CD4-positive, alpha-beta T cell (primary cell): ENCODE data around the gene TRUB2. TPM values are rescaled to one million over a fixed set of nuclear protein-coding genes. Genes with fewer than 3 reads are reported as not detected.

Experiments
- ATAC-seq: fragments of 200-7000 bp; cut with Tn5 transposase; one replicate; pipeline ENCODE4 v1.10.0; 2022; ENCODE audit warnings: mild to moderate bottlenecking; ENCODE audit not compliant: poor library complexity
- CTCF ChIA-PET: fragments of 350-600 bp; sonication (Branson Sonifier 250); formaldehyde crosslinking; loops from one replicate; lab custom pipeline; 2021; ENCODE audit warnings: antibody characterized with exemption, inconsistent platforms; lab: Charles Lee
- POLR2A ChIA-PET: fragments of 350-600 bp; sonication (Branson Sonifier 250); formaldehyde crosslinking; loops from one replicate; lab custom pipeline; 2021; ENCODE audit warnings: antibody characterized with exemption, inconsistent platforms; lab: Charles Lee
- DNase-seq, 14 experiments: peaks; one replicate each; pipeline ENCODE4 v3.0.0-alpha.2; 2013 to 2020; ENCODE audit warnings: mixed read lengths in 2 of 14
- H3K27ac ChIP-seq, 2 donors: one replicate each; pipeline versions ENCODE4 v1.5.1 to v1.7.0; 2013; ENCODE audit warnings: low read length in 2 of 2, low read depth in 1 of 2, mild to moderate bottlenecking in 1 of 2
- H3K27me3 ChIP-seq, 2 experiments: 1 replicate in 1 of 2; 2 replicates in 1 of 2; pipeline versions ENCODE4 v1.6.1 to v1.7.0; 2013; ENCODE audit warnings: low read length in 2 of 2, control low read depth in 1 of 2, mild to moderate bottlenecking in 1 of 2, moderate library complexity in 1 of 2; ENCODE audit not compliant: insufficient read depth in 2 of 2, control insufficient read depth in 1 of 2
- H3K36me3 ChIP-seq: one replicate; pipeline ENCODE4 v1.6.1; 2013; ENCODE audit warnings: low read length, control low read depth; ENCODE audit not compliant: insufficient read depth
- H3K4me1 ChIP-seq: one replicate; pipeline ENCODE4 v1.6.1; 2013; ENCODE audit warnings: low read length, control low read depth; ENCODE audit not compliant: insufficient read depth
- H3K4me3 ChIP-seq: one replicate; pipeline ENCODE4 v1.5.1; 2013; ENCODE audit warnings: mild to moderate bottlenecking, low read length, moderate library complexity
- H3K9me3 ChIP-seq, 2 experiments: 1 replicate in 1 of 2; 2 replicates in 1 of 2; pipeline versions ENCODE4 v1.6.1 to v1.7.0; 2013; ENCODE audit warnings: low read length in 2 of 2, mild to moderate bottlenecking in 2 of 2, control low read depth in 1 of 2, moderate library complexity in 1 of 2; ENCODE audit not compliant: control insufficient read depth in 1 of 2, insufficient read depth in 1 of 2
- H3K27ac Mint-ChIP-seq: one replicate; pipeline ENCODE4 v1.8.0; 2020; ENCODE audit warnings: mixed read lengths
- H3K27me3 Mint-ChIP-seq: one replicate; pipeline ENCODE4 v1.8.0; 2021; ENCODE audit warnings: mixed read lengths
- H3K36me3 Mint-ChIP-seq: one replicate; pipeline ENCODE4 v1.8.0; 2021; ENCODE audit warnings: low read depth, mixed read lengths
- H3K4me1 Mint-ChIP-seq: one replicate; pipeline ENCODE4 v1.8.0; 2021; ENCODE audit warnings: low read depth, mixed read lengths
- H3K4me3 Mint-ChIP-seq: one replicate; pipeline ENCODE4 v1.8.0; 2020; ENCODE audit warnings: mild to moderate bottlenecking, mixed read lengths
- H3K9me3 Mint-ChIP-seq: one replicate; pipeline ENCODE4 v1.8.0; 2020; ENCODE audit warnings: mixed read lengths
- CTCF ChIP-seq: fragments of 200-600 bp; IDR thresholded peaks from one replicate; pipeline ENCODE4 v1.8.0; 2022; ENCODE audit warnings: antibody characterized with exemption, mild to moderate bottlenecking
- intact Hi-C, 2 experiments: fragments of 100-400 bp; cut with DNase I in 1 of 2; cut with micrococcal nuclease in 1 of 2; formaldehyde crosslinking; loops; one replicate each; pipeline versions ENCODE4 v1.15.1 to v1.9.0; 2023 to 2025; cut with DNase I, micrococcal nuclease
- polyA plus RNA-seq, 2 donors: library from polyadenylated mRNA; unstranded; fragments of 120-200 nt; gene quantifications; one replicate each; pipeline ENCODE4 v1.2.1, GENCODE V29; 2013
- total RNA-seq, 174 experiments: library from RNA in 2 of 174; stranded (reverse) in 2 of 174; gene quantifications; one replicate each; pipeline ENCODE4 v1.2.3 and lab custom pipeline; 2021 to 2026

The TRUB2 gene
- total RNA-seq = 1 to 10 TPM; 4.8 to 6.5 TPM
- 11.9 TPM for polyA plus RNA-seq (2013, experiment 1 of 2)
- polyA plus RNA-seq (2013, experiment 2 of 2) = 12.9 TPM
- total RNA-seq (lab: John Stamatoyannopoulos, UW) = 17.2 to 127 (median 35.5) reads per million in 172 experiments

GRCh38 chr9:128322404-128323211 is at the start of gene TRUB2, which contains the start of gene COQ4:
TRUB2 (minus strand) TSS chr9:128322447; CDS start chr9:128322408, 39 bp downstream.
COQ4 (plus strand) TSS chr9:128322839; CDS start chr9:128322859, 20 bp downstream.
- Mint-ChIP-seq H3K4me3 (peak within 1 kb of the TSS; percentile 91), H3K36me3 (peaks cover 41% of the 10 kb centered on the region), H3K9me3 (no peaks in the 10 kb centered on the region), H3K27ac (peak within 1 kb of the TSS; percentile 93), H3K27me3 (no peaks in the 10 kb centered on the region), H3K4me1 (peaks cover 31% of the 10 kb centered on the region)
- intact Hi-C loops = loop anchor here (1.0 to 10.0 kb wide), 10 partner anchors 18 to 465 kb away; partner anchors contain the start of genes URM1 (in 2 of the 2), CIZ1 (in 1 of the 2), GOLGA2 (in 1 of the 2) and ODF2 (in 1 of the 2)
- Histone ChIP-seq H3K4me1 (peaks cover 32% of the 10 kb centered on the region), H3K27me3 (no peaks in the 10 kb centered on the region), H3K4me3 (peak within 1 kb of the TSS; percentile 80), H3K9me3 (no peaks in the 10 kb centered on the region), H3K36me3 (peaks cover 23% of the 10 kb centered on the region), H3K27ac (peak within 1 kb of the TSS; percentile 80 to 91)
- CTCF ChIA-PET = interaction anchor here (0.7 to 3.6 kb wide), 3 partner anchors 19 to 45 kb away, joined by 3 to 19 read pairs (median 5); no protein-coding TSS in a partner anchor
- peak; percentile 87 to 96 (median 90) for DNase-seq
- POLR2A ChIA-PET = interaction anchor here (1.0 kb wide), 1 partner anchor 45 kb away, joined by 3 read pairs; no protein-coding TSS in a partner anchor
- ATAC-seq = peak; percentile 89
- TF ChIP-seq CTCF = no peak

DNA sequence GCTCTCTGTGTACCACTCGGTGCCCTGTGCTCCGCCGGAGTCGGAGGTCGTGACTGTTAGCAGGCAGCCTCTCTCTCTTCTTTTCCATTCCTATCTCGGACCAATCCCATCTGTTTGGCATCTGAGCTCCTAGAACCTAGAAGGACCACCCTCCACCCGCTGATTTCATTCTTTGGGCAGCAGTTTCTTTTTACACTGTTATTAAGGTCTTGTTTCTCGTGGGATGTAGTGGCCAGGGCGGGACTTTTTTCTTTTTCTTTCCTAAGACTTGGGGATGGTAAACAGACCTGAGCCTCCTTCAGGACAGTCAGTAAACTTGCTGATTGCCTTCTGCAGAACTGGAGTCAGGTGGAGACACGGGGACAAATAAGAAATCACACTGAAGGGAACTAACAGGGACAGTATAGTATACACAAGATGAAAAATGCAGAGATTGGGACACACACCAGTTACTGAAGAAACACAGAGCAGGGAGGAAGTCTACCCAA is 49.4 kb upstream of the TRUB2 start:
- Mint-ChIP-seq H3K27ac (peak overlapping the region; percentile 94), H3K9me3 (no peaks in the 10 kb centered on the region), H3K36me3 (peaks cover 46% of the 10 kb centered on the region), H3K27me3 (no peaks in the 10 kb centered on the region), H3K4me3 (peak overlapping the region; percentile 97), H3K4me1 (peaks cover 34% of the 10 kb centered on the region)
- POLR2A ChIA-PET = interaction anchor here (1.1 to 2.9 kb wide), 12 partner anchors 10 to 458 kb away, joined by 3 to 30 read pairs (median 8); partner anchors contain the start of genes CERCAM, GLE1, GOLGA2 and SET
- Histone ChIP-seq H3K4me1 (peaks cover 20% of the 10 kb centered on the region), H3K27me3 (no peaks in the 10 kb centered on the region), H3K4me3 (peak overlapping the region; percentile 93), H3K36me3 (peaks cover 23% of the 10 kb centered on the region), H3K27ac (peak overlapping the region; percentile 68 to 92), H3K9me3 (no peaks in the 10 kb centered on the region)
- ATAC-seq (no peak), DNase-seq (no peak)
- intact Hi-C loops = loop anchor here (1.0 to 5.0 kb wide), 10 partner anchors 9 to 401 kb away; partner anchors contain the start of genes COQ4 (in 2 of the 2), TRUB2 (in 2 of the 2), DNM1 (in 1 of the 2) and GLE1 (in 1 of the 2)
- no peak for TF ChIP-seq CTCF
- CTCF ChIA-PET = interaction anchor here (0.9 to 2.7 kb wide), 4 partner anchors 10 to 77 kb away, joined by 4 to 27 read pairs (median 7); no protein-coding TSS in a partner anchor
